Uterus (tissue), 2 donors: ENCODE data around the gene PTPRN.

ENCODE experiments used
- POLR2A ChIP-seq, 2 donors: fragments of 450-650 bp; IDR thresholded peaks; one replicate each; pipeline ENCODE4 v1.6.1; 2016; ENCODE audit warnings: antibody characterized with exemption in 2 of 2, mild to moderate bottlenecking in 1 of 2, moderate library complexity in 1 of 2
- TF ChIP-seq, protein P1 (sequence below), 4 experiments: fragments of 200-600 bp in 2 of 4; fragments of 450-650 bp in 2 of 4; sonication (generic) in 2 of 4; IDR thresholded peaks; one replicate each; pipeline ENCODE4 v1.5.1; 2016 to 2019; ENCODE audit warnings: antibody characterized with exemption in 4 of 4, mild to moderate bottlenecking in 2 of 4, moderate library complexity in 1 of 4

DNA sequence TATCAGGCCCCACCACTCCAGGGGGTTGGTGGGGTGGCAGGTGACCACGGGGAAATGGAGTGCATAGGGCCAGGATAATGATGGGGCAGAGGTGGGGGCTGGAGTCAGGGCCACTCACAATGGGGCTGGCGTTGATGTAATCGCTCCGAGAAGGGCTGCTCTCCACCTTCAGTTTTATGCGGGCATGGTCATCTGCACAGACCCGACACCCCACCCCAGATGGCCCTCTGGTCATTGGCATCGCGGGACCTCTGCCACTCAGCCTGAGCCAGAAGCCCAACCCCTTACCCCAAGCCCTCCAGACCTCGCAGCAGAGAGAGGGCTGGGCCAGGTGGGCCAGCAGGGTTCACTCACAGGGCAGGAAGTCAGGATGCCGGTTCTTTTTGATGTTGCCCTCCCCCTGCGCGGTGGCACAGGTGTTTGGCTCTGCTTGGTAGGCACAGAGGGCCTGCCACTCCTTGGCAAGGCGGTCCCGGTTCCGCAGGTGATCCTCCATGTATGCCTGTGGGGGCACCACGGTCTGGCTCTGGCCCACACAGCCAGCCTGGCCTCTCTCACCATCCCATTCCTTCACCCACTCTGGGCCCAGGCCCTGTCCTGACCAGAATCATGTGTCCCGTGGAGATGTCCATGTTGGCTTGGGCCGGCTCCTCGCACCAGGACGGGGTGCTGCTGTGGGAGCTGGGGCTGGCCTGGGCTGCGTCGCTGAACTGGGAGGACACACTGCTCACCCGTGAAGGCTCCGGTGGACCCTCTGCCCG lies 12.4 kb downstream of the PTPRN start:
- TF ChIP-seq, protein P1, sequence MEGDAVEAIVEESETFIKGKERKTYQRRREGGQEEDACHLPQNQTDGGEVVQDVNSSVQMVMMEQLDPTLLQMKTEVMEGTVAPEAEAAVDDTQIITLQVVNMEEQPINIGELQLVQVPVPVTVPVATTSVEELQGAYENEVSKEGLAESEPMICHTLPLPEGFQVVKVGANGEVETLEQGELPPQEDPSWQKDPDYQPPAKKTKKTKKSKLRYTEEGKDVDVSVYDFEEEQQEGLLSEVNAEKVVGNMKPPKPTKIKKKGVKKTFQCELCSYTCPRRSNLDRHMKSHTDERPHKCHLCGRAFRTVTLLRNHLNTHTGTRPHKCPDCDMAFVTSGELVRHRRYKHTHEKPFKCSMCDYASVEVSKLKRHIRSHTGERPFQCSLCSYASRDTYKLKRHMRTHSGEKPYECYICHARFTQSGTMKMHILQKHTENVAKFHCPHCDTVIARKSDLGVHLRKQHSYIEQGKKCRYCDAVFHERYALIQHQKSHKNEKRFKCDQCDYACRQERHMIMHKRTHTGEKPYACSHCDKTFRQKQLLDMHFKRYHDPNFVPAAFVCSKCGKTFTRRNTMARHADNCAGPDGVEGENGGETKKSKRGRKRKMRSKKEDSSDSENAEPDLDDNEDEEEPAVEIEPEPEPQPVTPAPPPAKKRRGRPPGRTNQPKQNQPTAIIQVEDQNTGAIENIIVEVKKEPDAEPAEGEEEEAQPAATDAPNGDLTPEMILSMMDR (IDR thresholded peaks at IDR 0.05), result no peak
- no peak for TF ChIP-seq POLR2A (IDR thresholded peaks at IDR 0.05)
